Measurements from ENCODE around the gene HCST.
A peak's percentile ranks its signal among the peaks of the same experiment; 100 is the strongest.

The HCST gene

DNA sequence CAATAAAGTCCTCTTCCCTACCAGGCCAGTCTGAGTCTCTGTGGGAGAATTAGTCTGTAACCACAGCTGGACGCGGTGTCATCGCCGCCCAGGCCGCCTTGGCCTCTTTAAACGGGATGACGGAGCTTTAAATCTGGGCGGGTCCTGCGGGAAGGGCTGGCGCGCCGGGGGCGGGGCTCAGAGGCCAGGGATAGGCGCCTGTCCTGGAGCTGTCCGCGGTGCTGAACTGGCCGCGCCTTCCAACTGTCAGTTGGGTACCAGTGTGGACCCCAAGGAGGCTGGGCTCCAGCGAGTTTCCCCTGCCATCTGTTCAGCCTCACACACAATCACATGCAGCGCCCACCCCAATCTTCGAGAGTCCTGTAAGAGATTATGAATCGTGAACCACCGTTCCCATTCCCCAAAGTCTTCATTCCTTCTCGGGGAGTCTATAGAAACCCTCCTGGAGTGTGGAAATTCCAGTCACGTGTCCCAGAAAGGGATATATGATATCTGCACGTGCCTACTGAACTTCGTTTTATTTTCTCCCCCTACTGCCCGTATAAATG, 22.5 kb upstream of the HCST start:
- H3K4me3 ChIP-seq (ENCODE audit: low read depth, low read length), result no peak overlapping the region
- peak; percentile 84 for DNase-seq (ENCODE audit: low read depth)
- TF ChIP-seq, protein P1, sequence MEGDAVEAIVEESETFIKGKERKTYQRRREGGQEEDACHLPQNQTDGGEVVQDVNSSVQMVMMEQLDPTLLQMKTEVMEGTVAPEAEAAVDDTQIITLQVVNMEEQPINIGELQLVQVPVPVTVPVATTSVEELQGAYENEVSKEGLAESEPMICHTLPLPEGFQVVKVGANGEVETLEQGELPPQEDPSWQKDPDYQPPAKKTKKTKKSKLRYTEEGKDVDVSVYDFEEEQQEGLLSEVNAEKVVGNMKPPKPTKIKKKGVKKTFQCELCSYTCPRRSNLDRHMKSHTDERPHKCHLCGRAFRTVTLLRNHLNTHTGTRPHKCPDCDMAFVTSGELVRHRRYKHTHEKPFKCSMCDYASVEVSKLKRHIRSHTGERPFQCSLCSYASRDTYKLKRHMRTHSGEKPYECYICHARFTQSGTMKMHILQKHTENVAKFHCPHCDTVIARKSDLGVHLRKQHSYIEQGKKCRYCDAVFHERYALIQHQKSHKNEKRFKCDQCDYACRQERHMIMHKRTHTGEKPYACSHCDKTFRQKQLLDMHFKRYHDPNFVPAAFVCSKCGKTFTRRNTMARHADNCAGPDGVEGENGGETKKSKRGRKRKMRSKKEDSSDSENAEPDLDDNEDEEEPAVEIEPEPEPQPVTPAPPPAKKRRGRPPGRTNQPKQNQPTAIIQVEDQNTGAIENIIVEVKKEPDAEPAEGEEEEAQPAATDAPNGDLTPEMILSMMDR (IDR thresholded peaks at IDR 0.05; ENCODE audit: insufficient read depth, low read depth, low read length, missing control alignments), result no peak

DNA sequence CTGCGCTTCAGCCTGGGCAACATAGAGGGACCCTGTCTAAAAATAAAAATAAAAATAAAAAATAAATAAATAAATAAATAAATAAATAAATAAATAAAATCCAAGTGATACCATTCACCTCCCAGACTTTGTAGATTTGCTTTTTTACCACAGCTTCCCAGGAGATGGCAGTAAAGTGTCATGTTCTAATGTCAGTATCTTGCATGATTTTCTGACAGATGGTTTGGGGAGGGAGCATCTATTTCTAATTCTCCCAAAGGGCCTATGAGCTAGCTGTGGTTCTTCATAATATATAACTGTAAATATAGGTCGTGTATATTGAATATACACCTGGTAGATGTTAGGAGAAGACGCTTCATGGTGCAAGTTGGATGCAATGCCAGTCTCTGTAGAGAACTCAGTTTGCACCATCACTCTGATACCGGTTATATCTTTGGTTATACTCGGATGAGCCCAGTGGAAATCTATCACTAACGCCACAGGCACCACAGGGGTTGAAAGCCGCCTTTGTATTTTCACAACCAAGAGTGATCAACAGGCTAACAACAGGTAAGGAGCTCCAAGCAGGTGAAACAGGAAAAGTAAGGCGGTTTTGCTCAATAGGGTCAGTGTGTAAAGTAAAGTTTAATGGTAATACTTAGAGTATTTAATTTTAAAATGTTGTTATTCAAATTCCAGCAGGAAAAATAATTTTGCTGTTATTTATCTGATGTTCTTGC, 20.1 kb upstream of the HCST start:
- DNase-seq (ENCODE audit: low read depth), result peak; percentile 74

DNA sequence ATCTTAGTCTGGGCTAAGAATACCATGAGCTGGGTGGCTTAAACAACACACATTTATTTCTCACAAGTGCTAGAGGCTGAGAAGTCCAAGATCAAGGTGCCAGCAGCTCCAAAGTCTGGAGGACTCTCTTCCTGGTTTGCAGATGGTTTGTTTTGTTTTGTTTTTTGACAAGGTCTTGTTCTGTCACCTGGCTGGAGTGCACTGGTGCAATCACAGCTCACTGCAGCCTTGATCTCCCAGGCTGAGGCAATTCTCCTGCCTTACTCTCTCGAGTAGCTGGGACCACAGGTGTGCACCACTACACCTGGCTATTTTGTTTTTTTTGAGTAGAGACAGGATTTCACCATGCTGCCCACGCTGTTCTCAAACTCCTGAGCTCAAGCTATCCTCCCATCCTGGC, 18.4 kb upstream of the HCST start:
- no peak for DNase-seq (ENCODE audit: low read depth)
- TF ChIP-seq, protein P1 (IDR thresholded peaks at IDR 0.05; ENCODE audit: insufficient read depth, low read depth, low read length, missing control alignments), result no peak
- H3K4me3 ChIP-seq (ENCODE audit: low read depth, low read length), result no peak overlapping the region

More for the DNA sequence above, 20.1 kb upstream of the HCST start:
- no peak overlapping the region for H3K4me3 ChIP-seq (ENCODE audit: low read depth, low read length)
- TF ChIP-seq, protein P1 (IDR thresholded peaks at IDR 0.05; ENCODE audit: insufficient read depth, low read depth, low read length, missing control alignments), result peak; percentile 53

DNA sequence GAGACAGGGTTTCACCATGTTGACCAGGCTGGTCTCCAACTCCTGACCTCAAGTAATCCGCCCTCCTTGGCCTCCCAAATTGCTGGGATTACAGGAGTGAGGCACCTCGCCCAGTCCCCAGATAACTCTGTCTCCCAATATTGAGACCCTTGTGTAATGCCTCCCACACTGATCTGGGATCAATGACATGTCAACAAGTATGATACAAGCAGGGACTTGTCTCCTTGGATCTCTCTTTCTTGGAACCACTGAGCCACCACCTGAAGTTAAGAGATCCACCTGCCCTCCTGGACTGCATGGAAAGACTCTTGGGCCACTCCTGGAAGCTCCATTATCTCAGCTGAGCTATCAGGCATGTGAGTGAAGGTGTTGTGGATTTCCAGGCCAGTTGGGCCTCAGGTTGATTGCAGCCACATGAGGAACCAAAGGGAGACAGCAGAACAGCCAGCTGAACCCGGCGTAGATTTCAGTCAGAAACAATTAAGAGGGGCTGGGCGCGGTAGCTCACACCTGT, 17.0 kb upstream of the HCST start:
- TF ChIP-seq, protein P1 (IDR thresholded peaks at IDR 0.05; ENCODE audit: insufficient read depth, low read depth, low read length, missing control alignments), result no peak
- H3K4me3 ChIP-seq (ENCODE audit: low read depth, low read length), result no peak overlapping the region
- no peak for DNase-seq (ENCODE audit: low read depth)

DNA sequence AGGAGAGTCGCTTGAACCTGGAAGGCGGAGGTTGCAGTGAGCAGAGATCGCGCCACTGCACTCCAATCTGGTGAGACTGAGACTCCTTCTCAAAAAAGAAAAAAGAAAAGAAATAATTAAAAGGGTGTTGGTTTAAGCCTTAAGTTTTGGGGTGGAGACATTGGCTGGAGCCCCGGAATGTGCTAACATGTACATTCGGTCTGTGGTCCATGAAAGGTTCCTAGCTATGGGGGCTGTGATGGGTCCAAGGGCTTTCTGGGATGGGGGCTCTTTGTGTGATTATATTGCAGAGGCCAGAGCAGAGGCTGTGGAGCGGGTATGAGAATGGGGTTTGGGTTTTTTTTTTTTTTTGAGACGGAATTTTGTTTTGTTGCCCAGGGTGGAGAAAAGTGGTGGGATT, 16.4 kb upstream of the HCST start:
- TF ChIP-seq, protein P1 (IDR thresholded peaks at IDR 0.05; ENCODE audit: insufficient read depth, low read depth, low read length, missing control alignments), result no peak
- DNase-seq (ENCODE audit: low read depth), result no peak
- no peak overlapping the region for H3K4me3 ChIP-seq (ENCODE audit: low read depth, low read length)

DNA sequence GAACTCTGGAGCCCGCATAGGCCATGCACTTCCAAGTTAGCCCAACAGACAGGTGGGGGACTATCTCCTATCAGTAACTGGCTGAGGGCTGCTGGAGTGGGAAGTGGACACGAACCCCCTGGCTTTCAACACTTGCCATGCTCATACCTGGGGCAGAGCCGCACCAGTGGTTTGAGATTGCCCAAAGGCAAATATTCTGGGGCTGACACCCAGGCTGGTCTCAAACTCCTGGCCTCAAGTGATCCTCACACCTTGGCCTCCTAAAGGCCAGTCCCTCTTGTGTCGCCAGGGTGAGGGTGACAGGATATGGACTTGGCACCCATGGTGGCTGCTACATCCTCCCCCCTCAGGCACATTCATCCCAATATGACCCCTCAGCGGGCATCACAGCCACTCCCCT, 15.1 kb upstream of the HCST start:
- TF ChIP-seq, protein P1 (IDR thresholded peaks at IDR 0.05; ENCODE audit: insufficient read depth, low read depth, low read length, missing control alignments), result no peak
- no peak for DNase-seq (ENCODE audit: low read depth)
- no peak overlapping the region for H3K4me3 ChIP-seq (ENCODE audit: low read depth, low read length)

All from GM12865 (cell line).